Measurements from ENCODE around the gene PRKN. TPM values are rescaled to one million over a fixed set of nuclear protein-coding genes. Genes with fewer than 3 reads are reported as not detected.

The PRKN gene
- total RNA-seq, 4 donors from 2014 or later = 5.2 to 121 (median 6.9) TPM

- intact Hi-C loops (cut with DNase I) = no loop called here
- WGBS, 2 donors = 37 to 62% methylated on average over 8 of the region's 8 CpGs
- Histone ChIP-seq H3K4me1 (no peaks in the 10 kb centered on the region), H3K9me3 (no peaks in the 10 kb centered on the region), H3K27me3 (no peaks in the 10 kb centered on the region), H3K27ac (no peak overlapping the region), H3K36me3 (no peaks in the 10 kb centered on the region), H3K4me3 (replicated peaks in 1 of 3) (no peak overlapping the region)
- no peak for TF ChIP-seq POLR2A (IDR thresholded peaks at IDR 0.05)
- TF ChIP-seq, protein P1, sequence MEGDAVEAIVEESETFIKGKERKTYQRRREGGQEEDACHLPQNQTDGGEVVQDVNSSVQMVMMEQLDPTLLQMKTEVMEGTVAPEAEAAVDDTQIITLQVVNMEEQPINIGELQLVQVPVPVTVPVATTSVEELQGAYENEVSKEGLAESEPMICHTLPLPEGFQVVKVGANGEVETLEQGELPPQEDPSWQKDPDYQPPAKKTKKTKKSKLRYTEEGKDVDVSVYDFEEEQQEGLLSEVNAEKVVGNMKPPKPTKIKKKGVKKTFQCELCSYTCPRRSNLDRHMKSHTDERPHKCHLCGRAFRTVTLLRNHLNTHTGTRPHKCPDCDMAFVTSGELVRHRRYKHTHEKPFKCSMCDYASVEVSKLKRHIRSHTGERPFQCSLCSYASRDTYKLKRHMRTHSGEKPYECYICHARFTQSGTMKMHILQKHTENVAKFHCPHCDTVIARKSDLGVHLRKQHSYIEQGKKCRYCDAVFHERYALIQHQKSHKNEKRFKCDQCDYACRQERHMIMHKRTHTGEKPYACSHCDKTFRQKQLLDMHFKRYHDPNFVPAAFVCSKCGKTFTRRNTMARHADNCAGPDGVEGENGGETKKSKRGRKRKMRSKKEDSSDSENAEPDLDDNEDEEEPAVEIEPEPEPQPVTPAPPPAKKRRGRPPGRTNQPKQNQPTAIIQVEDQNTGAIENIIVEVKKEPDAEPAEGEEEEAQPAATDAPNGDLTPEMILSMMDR (IDR thresholded peaks at IDR 0.05) = no peak
- no peak for DNase-seq
These were observed 1006.1 kb downstream of the PRKN start for GRCh38 chr6:161721511-161721910.

GRCh38 chr6:161716176-161716575 is 1011.4 kb downstream of the PRKN start:
- DNase-seq = no peak
- Histone ChIP-seq H3K4me1 (no peaks in the 10 kb centered on the region), H3K9me3 (no peaks in the 10 kb centered on the region), H3K27me3 (no peaks in the 10 kb centered on the region), H3K36me3 (no peaks in the 10 kb centered on the region), H3K4me3 (replicated peaks in 1 of 3) (no peak overlapping the region), H3K27ac (no peak overlapping the region)
- intact Hi-C loops (cut with DNase I) = no loop called here
- TF ChIP-seq, protein P1 (IDR thresholded peaks at IDR 0.05) = no peak
- TF ChIP-seq POLR2A (IDR thresholded peaks at IDR 0.05) = no peak
- WGBS, 2 donors = 33 to 35% methylated on average over 3 of the region's 3 CpGs

- H3K27ac ChIP-seq = no peak overlapping the region
- intact Hi-C loops (cut with DNase I) = no loop called here
- no peak for DNase-seq
- H3K36me3 ChIP-seq = no peaks in the 10 kb centered on the region
- no peaks in the 10 kb centered on the region for H3K4me1 ChIP-seq
- no peak overlapping the region for H3K4me3 ChIP-seq (replicated peaks in 1 of 3)
- H3K27me3 ChIP-seq = no peaks in the 10 kb centered on the region
- TF ChIP-seq, protein P1 (IDR thresholded peaks at IDR 0.05) = no peak
- TF ChIP-seq POLR2A (IDR thresholded peaks at IDR 0.05) = no peak
- no peaks in the 10 kb centered on the region for H3K9me3 ChIP-seq
- WGBS, 2 donors = 81 to 88% methylated on average over 1 of the region's 1 CpG
These were observed 1015.6 kb downstream of the PRKN start for GRCh38 chr6:161711938-161712337.

DNA sequence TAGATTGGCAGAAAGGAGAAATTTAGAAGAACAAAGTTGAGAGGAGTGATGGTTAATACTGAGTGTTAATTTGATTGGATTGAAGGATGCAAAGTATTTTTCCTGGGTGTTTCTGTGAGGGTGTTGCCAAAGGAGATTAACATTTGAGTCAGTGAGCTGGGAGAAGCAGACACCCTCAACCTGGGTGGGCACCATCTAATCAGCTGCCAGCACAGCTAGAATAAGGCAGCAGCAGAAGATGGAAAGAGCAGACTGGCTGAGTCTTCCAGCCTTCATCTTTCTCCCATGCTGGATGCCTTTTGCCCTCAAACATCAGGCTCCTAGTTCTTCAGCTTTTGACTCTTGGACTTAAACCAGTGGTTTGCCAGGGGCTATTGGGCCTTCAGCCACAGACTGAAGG is 1016.1 kb downstream of the PRKN start:
- no peaks in the 10 kb centered on the region for H3K27me3 ChIP-seq
- no peak overlapping the region for H3K27ac ChIP-seq
- no peak for DNase-seq
- no peak for TF ChIP-seq POLR2A (IDR thresholded peaks at IDR 0.05)
- TF ChIP-seq, protein P1 (IDR thresholded peaks at IDR 0.05) = no peak
- H3K9me3 ChIP-seq = no peaks in the 10 kb centered on the region
- intact Hi-C loops (cut with DNase I) = no loop called here
- H3K36me3 ChIP-seq = no peaks in the 10 kb centered on the region
- H3K4me1 ChIP-seq = no peaks in the 10 kb centered on the region
- no peak overlapping the region for H3K4me3 ChIP-seq (replicated peaks in 1 of 3)

- 81 to 86% methylated on average over 2 of the region's 2 CpGs for WGBS, 2 donors
- Histone ChIP-seq H3K4me3 (replicated peaks in 1 of 3) (no peak overlapping the region), H3K9me3 (no peaks in the 10 kb centered on the region), H3K27ac (no peak overlapping the region), H3K4me1 (no peaks in the 10 kb centered on the region), H3K36me3 (no peaks in the 10 kb centered on the region), H3K27me3 (no peaks in the 10 kb centered on the region)
- intact Hi-C loops (cut with DNase I) = no loop called here
- TF ChIP-seq, protein P1 (IDR thresholded peaks at IDR 0.05) = no peak
- TF ChIP-seq POLR2A (IDR thresholded peaks at IDR 0.05) = no peak
- DNase-seq = no peak
These were observed 1016.9 kb downstream of the PRKN start for GRCh38 chr6:161710698-161711097.

Data from thyroid gland (tissue), 4 donors.